ENCODE data around the gene ARHGAP15. TPM values are rescaled to one million over a fixed set of nuclear protein-coding genes. Genes with fewer than 3 reads are reported as not detected.

Gene ARHGAP15
- total RNA-seq, 2 donors from 2014 or later, result 91.4 to 103 TPM

DNA sequence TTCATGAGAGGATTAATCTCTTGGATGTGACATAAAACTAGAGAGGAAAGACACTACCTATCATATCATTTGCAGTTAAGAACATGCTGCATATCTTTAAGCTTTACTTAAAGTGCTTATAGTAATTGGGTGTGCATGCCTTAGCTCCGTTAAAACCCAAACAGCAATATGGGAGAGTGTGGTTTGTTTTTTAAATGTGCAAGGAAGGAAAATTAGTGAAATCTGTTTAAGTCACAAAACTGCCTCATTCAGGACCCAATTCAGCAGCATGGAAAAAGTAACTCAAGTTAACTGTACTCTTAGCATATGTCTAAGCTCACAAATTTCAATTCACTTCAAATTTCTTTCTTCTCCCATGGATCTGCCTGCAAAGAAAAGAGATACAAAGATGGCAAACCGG is 182.2 kb downstream of the ARHGAP15 start:
- ATAC-seq, result no peak
- H3K36me3 Mint-ChIP-seq, result no peaks in the 10 kb centered on the region
- DNase-seq (ENCODE audit: low spot score in 2 of 2), result no peak
- H3K27ac Mint-ChIP-seq, result no peak overlapping the region
- H3K9me3 Mint-ChIP-seq, result no peaks in the 10 kb centered on the region

DNA sequence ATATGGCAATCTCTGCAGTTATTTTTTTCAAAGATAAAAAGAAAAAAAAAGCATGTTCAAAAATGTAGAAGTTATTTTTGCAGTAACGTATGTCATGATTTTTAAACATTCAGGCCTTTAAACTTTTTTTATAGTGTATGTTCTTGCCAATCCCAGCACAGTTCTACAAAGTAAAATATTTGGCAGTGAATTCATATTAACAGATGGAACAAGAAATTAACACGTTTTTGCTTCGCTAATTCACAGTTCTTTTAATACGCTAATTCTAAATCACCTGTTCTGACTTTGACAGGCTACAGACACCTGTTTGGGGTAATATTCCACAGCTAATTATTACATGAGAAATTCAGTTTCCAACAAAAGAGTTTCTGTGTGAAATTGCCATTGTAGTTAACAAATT is 183.2 kb downstream of the ARHGAP15 start:
- no peaks in the 10 kb centered on the region for H3K9me3 Mint-ChIP-seq
- no peaks in the 10 kb centered on the region for H3K36me3 Mint-ChIP-seq
- no peak overlapping the region for H3K27ac Mint-ChIP-seq
- ATAC-seq (no peak), DNase-seq (ENCODE audit: low spot score in 2 of 2) (no peak)

DNA sequence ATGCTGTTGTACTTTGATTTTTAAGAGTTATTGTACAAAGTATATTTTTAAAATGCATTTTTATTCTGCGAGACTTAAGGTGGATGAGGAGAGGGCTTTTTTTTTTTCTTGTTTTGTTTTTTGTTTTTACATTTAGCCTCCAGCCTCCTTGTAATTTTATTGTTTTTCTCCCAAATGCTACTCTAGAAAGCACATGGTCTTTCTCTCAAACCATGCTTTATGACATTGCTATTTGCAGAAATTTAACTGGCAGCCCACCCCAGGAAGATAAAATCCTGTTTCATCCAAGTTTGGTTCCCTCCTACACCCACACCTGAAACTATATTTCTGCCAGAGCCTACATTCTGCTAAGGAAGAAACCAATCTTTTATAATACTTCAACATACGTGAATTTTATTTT is 184.6 kb downstream of the ARHGAP15 start:
- H3K36me3 Mint-ChIP-seq, result no peaks in the 10 kb centered on the region
- DNase-seq (ENCODE audit: low spot score in 2 of 2) (no peak), ATAC-seq (no peak)
- H3K27ac Mint-ChIP-seq, result no peak overlapping the region
- no peaks in the 10 kb centered on the region for H3K9me3 Mint-ChIP-seq

DNA sequence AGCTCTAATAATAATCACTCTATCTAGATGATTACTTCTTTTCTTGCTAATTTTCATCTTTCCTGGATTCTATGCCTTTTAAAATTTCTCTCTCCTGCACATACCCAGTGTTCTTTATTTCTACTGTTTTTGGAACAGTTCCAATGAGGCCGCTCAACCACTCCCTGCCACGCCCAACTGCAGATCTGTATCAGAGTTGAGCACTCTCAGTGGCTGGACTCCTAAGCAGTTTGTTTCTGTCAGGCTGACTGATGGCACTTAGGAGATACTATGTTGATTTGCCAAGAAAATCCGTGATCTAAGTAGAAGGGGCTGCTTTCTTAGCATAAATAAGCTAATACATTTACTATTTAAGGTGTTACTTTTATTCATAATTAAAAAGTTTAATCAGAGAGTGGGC is 192.8 kb downstream of the ARHGAP15 start:
- ATAC-seq, result no peak
- Mint-ChIP-seq H3K9me3 (peaks cover 0 to 8% of the 10 kb centered on the region in 2 donors), H3K27ac (peak overlapping the region in 1 of 2 donors; percentile 16), H3K36me3 (peaks cover 0 to 20% of the 10 kb centered on the region in 2 donors)
- DNase-seq (ENCODE audit: low spot score in 2 of 2), result no peak

DNA sequence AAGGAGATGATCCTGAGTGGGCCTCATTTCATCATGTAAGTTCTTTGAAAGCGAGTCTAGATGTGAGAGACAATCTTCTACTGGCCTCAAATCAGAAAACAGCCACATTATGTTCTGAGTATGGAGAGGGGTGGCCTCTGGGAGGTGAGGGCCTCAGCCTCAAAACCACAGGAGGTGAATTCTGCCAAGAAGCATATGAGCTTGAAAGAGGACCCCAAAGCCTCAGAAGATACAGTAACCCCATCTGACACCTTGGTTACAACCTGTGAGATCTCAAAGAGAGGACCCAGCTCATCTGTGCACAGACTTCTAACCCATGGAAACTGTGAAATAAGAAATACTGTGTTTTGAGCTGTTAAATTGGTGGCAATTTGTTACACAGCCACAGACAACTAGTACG is 200.1 kb downstream of the ARHGAP15 start:
- ATAC-seq (peak in 1 of 2 donors; percentile 35), DNase-seq (ENCODE audit: low spot score in 2 of 2) (no peak)
- H3K9me3 Mint-ChIP-seq, result peaks cover 0 to 12% of the 10 kb centered on the region in 2 donors
- no peak overlapping the region for H3K27ac Mint-ChIP-seq
- H3K36me3 Mint-ChIP-seq, result peaks cover 0 to 20% of the 10 kb centered on the region in 2 donors

DNA sequence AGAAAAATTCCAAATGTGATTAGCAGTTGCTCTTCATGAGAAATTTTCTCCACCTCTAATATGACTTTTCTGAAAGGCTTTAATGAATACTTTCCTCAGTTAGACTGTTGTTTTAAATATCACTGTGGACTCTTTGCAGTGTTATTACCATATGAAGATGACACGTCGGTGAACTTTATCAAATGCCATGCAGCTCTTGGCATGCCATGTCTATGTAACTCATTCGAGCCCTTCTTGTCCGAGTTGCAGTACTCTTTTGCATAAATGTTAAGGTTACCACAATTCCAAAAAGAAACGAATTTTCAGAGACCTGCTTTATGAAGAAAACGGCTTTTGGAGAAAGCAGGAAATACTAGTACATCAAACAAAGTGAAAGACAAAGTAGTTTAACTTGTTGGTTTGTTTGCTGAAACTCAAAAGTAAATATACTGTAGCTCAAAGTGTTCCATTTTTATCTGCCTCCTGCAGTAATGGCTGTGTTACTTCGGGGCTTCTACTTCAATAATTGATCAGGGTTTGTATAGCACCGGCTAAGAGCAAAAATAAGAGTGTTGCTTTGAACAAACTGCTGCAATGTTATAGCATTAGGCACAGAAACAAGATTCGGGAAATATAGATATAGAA is 204.1 kb downstream of the ARHGAP15 start:
- ATAC-seq (no peak), DNase-seq (ENCODE audit: low spot score in 2 of 2) (no peak)
- Mint-ChIP-seq H3K9me3 (no peaks in the 10 kb centered on the region), H3K27ac (peak overlapping the region in 1 of 2 donors; percentile 37), H3K36me3 (peaks cover 0 to 4% of the 10 kb centered on the region in 2 donors)

DNA sequence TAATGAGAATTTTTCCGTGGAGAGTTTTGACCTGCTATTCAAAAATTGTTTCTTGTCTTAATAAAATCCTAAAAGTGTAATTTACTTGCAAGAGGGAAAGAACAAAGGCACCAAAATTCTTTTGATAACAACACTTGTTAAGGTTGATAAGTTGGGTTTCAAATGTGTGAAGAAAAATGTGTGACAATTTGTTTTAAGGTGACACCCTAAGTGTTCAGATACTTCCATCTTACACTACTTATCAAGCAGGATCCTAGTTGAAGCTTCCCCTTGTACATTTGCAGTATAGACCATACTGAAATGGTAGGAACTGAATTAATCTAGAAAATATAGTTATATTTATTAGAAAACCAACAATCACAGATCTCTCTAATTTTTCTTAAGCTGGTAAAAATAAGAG is 204.6 kb downstream of the ARHGAP15 start:
- Mint-ChIP-seq H3K9me3 (no peaks in the 10 kb centered on the region), H3K27ac (no peak overlapping the region), H3K36me3 (peaks cover 0 to 4% of the 10 kb centered on the region in 2 donors)
- no peak for ATAC-seq
- no peak for DNase-seq (ENCODE audit: low spot score in 2 of 2)

DNA sequence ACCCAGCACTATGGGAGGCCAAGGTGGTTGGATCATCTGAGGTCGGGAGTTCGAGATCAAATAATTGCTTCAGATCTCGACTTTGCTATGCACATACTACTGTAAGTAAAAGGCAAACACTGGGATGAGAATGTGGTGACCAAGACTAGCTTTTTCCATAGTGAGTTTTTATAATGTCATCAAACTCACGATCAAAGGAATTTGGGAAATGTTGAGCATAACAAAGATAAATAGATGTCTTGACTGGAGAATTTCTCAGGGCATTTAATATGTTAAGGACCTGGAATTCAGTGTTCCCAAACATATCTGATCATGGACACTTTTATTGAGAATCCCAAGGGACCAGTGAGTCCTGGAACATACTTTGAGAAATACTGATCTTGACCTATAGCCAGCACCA is 205.6 kb downstream of the ARHGAP15 start:
- Mint-ChIP-seq H3K9me3 (no peaks in the 10 kb centered on the region), H3K27ac (no peak overlapping the region), H3K36me3 (no peaks in the 10 kb centered on the region)
- DNase-seq (ENCODE audit: low spot score in 2 of 2), result no peak
- ATAC-seq, result no peak

DNA sequence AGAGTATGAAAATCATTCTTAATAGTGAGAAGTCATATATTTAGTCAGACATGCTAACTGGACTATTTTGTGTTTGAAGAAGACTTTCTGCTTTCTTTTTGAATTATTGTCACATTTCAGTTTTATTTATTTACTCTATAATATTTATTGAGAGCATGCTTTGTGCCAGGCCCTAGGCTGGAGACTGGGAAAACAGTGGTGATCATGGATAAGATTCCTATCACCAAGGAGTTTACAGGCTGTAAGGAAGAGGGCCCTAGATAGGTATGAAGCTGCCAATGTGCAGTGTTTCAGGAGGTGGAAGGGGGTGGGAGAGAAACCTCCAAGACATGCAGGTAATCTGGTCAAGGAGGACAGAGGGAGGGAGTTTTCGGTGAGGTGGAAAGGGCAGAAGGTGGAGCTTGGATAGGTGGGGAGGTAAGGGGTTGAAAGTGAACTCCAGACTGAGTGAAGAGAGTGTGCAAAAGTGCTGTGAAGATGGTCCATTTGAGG is 207.5 kb downstream of the ARHGAP15 start:
- no peaks in the 10 kb centered on the region for H3K36me3 Mint-ChIP-seq
- no peak overlapping the region for H3K27ac Mint-ChIP-seq
- ATAC-seq (no peak), DNase-seq (ENCODE audit: low spot score in 2 of 2) (no peak)
- no peaks in the 10 kb centered on the region for H3K9me3 Mint-ChIP-seq

DNA sequence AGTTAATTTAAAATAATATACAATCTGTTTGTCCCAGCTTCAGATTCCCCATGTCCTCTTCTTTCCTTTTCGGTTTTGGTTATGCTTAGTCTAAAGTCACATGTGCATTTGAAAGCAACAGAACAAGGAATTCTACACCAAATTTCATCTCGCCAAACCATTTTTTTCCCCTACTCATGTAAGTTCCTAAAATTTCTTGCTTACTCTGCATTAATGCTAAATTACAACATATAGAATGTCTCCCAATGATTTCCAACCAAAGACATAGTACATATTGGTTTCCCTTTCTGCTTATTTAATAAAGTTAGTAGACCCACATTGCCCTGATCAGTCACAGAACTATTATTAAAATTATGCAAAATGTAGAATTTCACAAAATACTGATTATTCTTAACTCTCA is 212.3 kb downstream of the ARHGAP15 start:
- ATAC-seq (no peak), DNase-seq (ENCODE audit: low spot score in 2 of 2) (no peak)
- Mint-ChIP-seq H3K9me3 (no peaks in the 10 kb centered on the region), H3K27ac (no peak overlapping the region), H3K36me3 (no peaks in the 10 kb centered on the region)

DNA sequence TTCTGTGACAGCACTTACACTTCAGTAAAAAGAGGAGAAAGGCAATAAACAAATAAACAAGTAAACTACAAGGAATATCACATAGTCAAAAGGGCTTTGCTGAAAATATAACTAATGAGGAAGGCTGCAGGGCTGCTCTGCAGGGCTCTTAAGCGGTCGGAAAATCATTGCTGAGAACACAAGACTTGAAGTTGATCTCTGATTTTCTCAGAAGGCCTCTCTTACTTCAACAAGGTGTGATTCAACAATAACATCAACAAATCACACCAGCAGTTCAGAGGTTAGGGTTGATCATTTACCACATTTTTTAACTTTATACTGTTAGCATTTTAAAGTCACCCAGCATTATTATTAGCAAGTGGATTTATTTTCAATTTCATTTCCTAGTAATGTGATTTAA is 215.6 kb downstream of the ARHGAP15 start:
- DNase-seq (ENCODE audit: low spot score in 2 of 2), result no peak
- Mint-ChIP-seq H3K27ac (no peak overlapping the region), H3K9me3 (no peaks in the 10 kb centered on the region), H3K36me3 (no peaks in the 10 kb centered on the region)
- ATAC-seq, result no peak

DNA sequence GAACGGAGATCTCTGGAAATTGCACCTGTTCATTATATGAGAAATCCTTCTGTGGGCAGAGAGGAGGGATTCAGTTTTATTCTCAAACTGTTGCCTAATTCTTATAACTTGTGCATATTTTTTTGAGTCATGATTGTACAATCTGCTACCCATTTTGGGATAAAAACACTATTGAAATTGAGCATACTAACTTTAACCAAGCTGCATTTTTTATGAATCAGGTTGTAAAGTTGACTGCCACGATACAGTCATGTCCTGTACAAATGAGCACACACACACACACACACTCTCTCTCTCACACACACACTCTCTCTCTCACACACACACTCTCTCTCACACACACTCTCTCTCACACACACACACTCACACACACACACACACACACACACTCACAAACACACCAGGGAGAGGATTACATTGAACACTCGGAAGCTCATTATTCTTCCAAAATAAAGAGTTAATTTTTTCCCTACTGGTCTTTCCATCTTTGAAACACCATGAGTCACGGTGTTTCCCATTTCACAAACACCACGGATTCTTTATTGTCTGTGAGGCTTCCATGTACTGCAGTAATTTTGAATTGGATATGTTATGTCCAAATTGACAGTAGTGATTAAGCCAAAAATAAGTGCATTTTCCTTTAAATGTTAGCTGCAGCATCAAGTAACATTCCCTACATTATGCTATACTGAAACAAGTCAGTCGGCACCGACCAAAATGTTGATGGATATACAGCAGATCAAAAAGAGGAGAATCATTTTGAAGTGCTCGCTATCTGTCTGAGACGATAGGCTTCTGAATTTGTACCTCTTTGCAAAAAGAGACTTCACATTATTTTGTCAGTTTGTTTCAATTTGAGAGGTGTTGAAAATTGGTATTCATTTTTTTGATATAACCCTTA is 216.9 kb downstream of the ARHGAP15 start:
- Mint-ChIP-seq H3K27ac (no peak overlapping the region), H3K36me3 (no peaks in the 10 kb centered on the region), H3K9me3 (no peaks in the 10 kb centered on the region)
- no peak for ATAC-seq
- no peak for DNase-seq (ENCODE audit: low spot score in 2 of 2)

DNA sequence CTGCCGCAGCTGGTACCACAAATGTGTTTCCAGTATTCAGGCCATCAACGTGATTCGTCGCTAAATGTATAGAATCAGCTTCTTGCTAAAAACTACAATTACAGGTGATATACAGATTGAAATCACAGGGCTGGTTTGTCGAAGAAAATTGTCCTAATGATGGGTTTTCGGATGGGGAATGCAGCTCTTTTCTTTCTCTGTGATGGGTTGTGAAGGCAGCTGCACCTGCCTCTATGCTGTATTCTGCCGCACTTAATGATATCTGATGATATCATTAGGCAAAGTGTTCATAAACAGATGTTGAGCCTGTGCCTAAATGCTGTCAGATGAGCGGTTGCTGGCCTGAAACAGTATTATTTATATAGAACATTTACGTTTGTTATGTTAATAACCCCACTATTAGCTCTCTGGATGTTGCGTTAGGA is 218.1 kb downstream of the ARHGAP15 start:
- no peaks in the 10 kb centered on the region for H3K9me3 Mint-ChIP-seq
- DNase-seq (ENCODE audit: low spot score in 2 of 2) (no peak), ATAC-seq (no peak)
- no peaks in the 10 kb centered on the region for H3K36me3 Mint-ChIP-seq
- H3K27ac Mint-ChIP-seq, result no peak overlapping the region

DNA sequence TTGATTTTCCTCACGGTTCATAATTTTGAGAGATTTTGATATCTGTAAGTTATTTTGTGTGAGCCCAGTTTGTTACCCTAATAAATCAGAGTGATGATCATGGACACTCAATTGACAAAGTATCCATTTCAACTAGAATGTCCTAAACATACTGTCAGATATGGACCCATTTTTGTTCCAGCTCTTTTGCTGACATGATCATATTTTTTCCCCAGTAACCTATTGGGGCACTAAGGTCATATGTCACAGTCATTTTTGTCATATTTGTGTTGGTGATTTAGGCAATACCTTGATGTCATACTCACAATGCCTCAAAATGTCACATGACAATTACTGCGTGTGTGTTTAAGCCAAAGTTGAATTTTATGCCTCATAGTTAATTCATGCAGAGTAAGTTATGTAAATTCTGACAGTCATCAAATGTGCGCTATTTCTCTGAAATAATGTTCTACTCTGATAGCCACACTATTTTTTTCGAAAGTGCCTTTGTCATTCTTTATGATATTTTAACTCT is 218.7 kb downstream of the ARHGAP15 start:
- H3K9me3 Mint-ChIP-seq, result no peaks in the 10 kb centered on the region
- ATAC-seq (no peak), DNase-seq (ENCODE audit: low spot score in 2 of 2) (no peak)
- H3K27ac Mint-ChIP-seq, result no peak overlapping the region
- H3K36me3 Mint-ChIP-seq, result no peaks in the 10 kb centered on the region

DNA sequence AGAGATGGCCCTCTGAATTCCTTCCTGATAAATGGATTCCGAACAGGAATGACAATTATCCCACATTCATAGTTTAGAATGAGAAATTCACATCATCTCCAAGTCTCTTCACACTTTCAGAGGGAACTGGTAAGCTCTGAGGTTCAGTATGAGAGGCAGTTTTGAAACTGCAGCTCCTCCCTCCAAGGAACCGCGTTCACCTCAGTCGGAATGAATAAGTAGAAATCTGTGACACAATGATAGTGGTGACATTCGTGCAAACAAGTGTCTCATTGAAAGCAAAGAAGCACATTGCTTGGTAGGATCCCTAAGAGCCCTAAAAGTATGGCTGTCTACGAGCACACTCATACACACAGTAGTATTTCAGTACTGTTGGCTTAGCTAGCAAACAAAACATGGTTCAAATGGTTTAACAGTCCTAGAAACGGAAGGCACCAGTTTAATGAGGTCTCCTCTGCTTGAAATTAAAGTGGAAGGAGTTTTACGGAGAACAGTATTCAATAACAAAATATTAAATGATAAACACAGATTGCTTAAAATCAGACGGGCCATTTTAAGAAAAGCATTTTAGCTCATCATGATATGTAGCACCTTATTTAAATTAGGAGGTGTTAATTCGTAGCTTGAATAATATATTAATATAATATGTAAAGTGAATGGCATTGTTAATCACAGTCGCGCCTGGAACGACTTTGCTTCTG is 225.0 kb downstream of the ARHGAP15 start:
- Mint-ChIP-seq H3K36me3 (peaks cover 0 to 2% of the 10 kb centered on the region in 2 donors), H3K9me3 (no peaks in the 10 kb centered on the region), H3K27ac (no peak overlapping the region)
- ATAC-seq, result no peak
- no peak for DNase-seq (ENCODE audit: low spot score in 2 of 2)

DNA sequence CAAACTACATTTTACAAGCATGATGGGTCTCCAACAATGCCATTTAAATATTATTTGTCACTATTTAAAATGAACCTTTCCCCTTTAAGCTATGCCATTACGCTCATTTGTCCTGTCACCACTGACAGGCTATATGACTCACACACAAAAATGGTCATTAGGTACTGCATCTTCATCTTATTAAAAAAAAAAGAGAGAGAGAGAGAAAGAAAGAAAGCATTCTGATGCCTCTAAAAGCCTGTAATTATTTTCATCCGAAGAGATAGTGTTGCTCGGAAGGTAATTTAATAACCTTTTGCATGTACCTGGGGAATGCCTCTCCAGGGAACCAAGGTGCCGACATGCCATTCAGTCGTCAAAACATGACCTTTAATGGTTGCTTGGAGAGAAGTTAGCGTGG is 226.7 kb downstream of the ARHGAP15 start:
- H3K9me3 Mint-ChIP-seq, result no peaks in the 10 kb centered on the region
- H3K27ac Mint-ChIP-seq, result no peak overlapping the region
- DNase-seq (ENCODE audit: low spot score in 2 of 2) (no peak), ATAC-seq (no peak)
- H3K36me3 Mint-ChIP-seq, result peaks cover 0 to 6% of the 10 kb centered on the region in 2 donors

DNA sequence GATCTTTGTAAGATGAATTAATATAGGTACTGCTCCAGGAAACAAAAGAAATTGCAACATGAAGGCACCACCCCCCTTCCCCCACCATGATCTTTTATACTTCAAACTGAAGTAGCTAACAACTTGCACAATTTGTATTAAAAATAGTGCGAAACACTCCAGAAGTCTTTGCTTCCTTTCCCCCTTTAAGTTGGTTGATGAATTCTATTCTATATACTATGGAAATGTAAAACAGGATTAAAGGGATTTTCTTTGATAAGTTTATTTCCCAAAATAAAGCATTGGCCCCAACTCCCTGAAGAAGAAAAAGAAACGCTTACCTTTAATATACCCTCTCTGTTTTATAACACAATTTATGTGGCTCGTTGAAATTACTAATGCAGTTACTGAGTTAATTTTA is 227.1 kb downstream of the ARHGAP15 start:
- Mint-ChIP-seq H3K9me3 (no peaks in the 10 kb centered on the region), H3K36me3 (peaks cover 0 to 6% of the 10 kb centered on the region in 2 donors), H3K27ac (no peak overlapping the region)
- no peak for ATAC-seq
- DNase-seq (ENCODE audit: low spot score in 2 of 2), result no peak

All from activated naive CD4-positive, alpha-beta T cell treated with anti-CD3 and anti-CD28 coated beads, Interleukin-2, amount 50 U/mL, for 72 hours (primary cell).